Kidney (tissue), 14 donors: ENCODE measurements around the gene ANTXRL. TPM values are rescaled to one million over a fixed set of nuclear protein-coding genes. Genes with fewer than 3 reads are reported as not detected.
"Not testable (repeated sequence)": the region's sequence is repeated elsewhere in the genome, so short reads cannot be mapped to it uniquely, and the experiment has no call there.

Experiments used
- DNase-seq, 5 donors: peaks; one replicate each; pipeline ENCODE4 v3.0.0-alpha.2; 2013 to 2020
- FAIRE-seq: peaks from 2 replicates; lab custom pipeline; 2012; peaks lifted over from hg19 to GRCh38; lab: Jason Lieb, UNC
- H3K27ac ChIP-seq, 2 donors: one replicate each; pipeline ENCODE4 v1.7.0; 2013; ENCODE audit warnings: low read depth in 2 of 2, low read length in 2 of 2, inconsistent platforms in 1 of 2
- H3K27me3 ChIP-seq: one replicate; pipeline ENCODE4 v1.7.1; 2013; ENCODE audit warnings: low read length, inconsistent platforms; ENCODE audit not compliant: control insufficient read depth, insufficient read depth
- H3K36me3 ChIP-seq, 3 donors: one replicate each; pipeline versions ENCODE4 v1.7.0 to v1.7.1; 2013; ENCODE audit warnings: low read length in 3 of 3, control low read depth in 1 of 3, inconsistent platforms in 1 of 3; ENCODE audit not compliant: insufficient read depth in 3 of 3, control insufficient read depth in 2 of 3
- H3K4me1 ChIP-seq, 3 donors: one replicate each; pipeline versions ENCODE4 v1.7.0 to v1.7.1; 2013; ENCODE audit warnings: low read length in 3 of 3, inconsistent platforms in 1 of 3, low read depth in 1 of 3; ENCODE audit not compliant: control insufficient read depth in 2 of 3, insufficient read depth in 2 of 3
- H3K4me3 ChIP-seq, 3 donors: one replicate each; pipeline versions ENCODE4 v1.7.0 to v1.8.1; 2013; ENCODE audit warnings: low read length in 3 of 3, control low read depth in 1 of 3, inconsistent platforms in 1 of 3
- H3K9ac ChIP-seq, 3 donors: one replicate each; pipeline versions ENCODE4 v1.7.0 to v1.7.1; 2013; ENCODE audit warnings: low read length in 3 of 3, control low read depth in 1 of 3, inconsistent platforms in 1 of 3
- H3K9me3 ChIP-seq, 3 donors: one replicate each; pipeline versions ENCODE4 v1.7.0 to v1.7.1; 2013; ENCODE audit warnings: low read length in 3 of 3, control low read depth in 1 of 3, inconsistent platforms in 1 of 3; ENCODE audit not compliant: control insufficient read depth in 2 of 3, insufficient read depth in 1 of 3
- intact Hi-C: fragments of 100-400 bp; cut with DNase I; formaldehyde crosslinking; loops from one replicate; pipeline ENCODE4 v1.11.1; 2022
- polyA plus RNA-seq: library from polyadenylated mRNA; stranded (reverse); fragments of 350-450 nt; fragmentation: Illumina TruSeq; extraction: RNeasy Lipid Tissue Mini Kit (QIAGEN cat#74804); gene quantifications from one replicate; pipeline ENCODE4 v1.2.3, GENCODE V29; 2014; ENCODE audit warnings: low read depth, low replicate concordance; ENCODE audit not compliant: insufficient read depth
- total RNA-seq: library from RNA; stranded (reverse); fragmentation: NEBNext Ultra II Directional; extraction: Animal tissue kit (Norgen Biotek cat#: 25700); gene quantifications from one replicate; pipeline ENCODE4 v1.2.1, GENCODE V29; 2021
- TF ChIP-seq, protein P1 (sequence below): IDR thresholded peaks from 3 replicates; pipeline ENCODE4 v1.5.1; 2012; ENCODE audit warnings: mild to moderate bottlenecking, moderate library complexity, borderline replicate concordance; ENCODE audit not compliant: insufficient read depth; ENCODE audit errors: extremely low read depth
- donor health status: control.
- donor health status: control.
- donor health status: control.
- donor health status: control.
- donor health status: control.
- donor health status: DM: yes; HTN: yes; CAD: no.
- donor health status: Normal renal cell carcinoma (clear cell type).

Gene ANTXRL
- total and polyA plus RNA-seq, 2 donors from 2014 or later: 0.16 TPM; not detected in 1

GRCh38 chr10:46293832-46294640, 7.2 kb downstream of the ANTXRL start:
- DNase-seq (peak in 3 of 5 donors; percentile 16 to 68 (median 28)), FAIRE-seq (no peak)
- Histone ChIP-seq H3K27ac (no peak overlapping the region), H3K4me1 (no peaks in the 10 kb centered on the region), H3K4me3 (no peak overlapping the region), H3K36me3 (peaks cover 0 to 2% (median 0%) of the 10 kb centered on the region in 3 donors), H3K9ac (no peak overlapping the region), H3K9me3 (peaks cover 0 to 6% (median 0%) of the 10 kb centered on the region in 3 donors), H3K27me3 (peaks cover 2% of the 10 kb centered on the region)
- intact Hi-C loops: no loop called here
- TF ChIP-seq, protein P1, sequence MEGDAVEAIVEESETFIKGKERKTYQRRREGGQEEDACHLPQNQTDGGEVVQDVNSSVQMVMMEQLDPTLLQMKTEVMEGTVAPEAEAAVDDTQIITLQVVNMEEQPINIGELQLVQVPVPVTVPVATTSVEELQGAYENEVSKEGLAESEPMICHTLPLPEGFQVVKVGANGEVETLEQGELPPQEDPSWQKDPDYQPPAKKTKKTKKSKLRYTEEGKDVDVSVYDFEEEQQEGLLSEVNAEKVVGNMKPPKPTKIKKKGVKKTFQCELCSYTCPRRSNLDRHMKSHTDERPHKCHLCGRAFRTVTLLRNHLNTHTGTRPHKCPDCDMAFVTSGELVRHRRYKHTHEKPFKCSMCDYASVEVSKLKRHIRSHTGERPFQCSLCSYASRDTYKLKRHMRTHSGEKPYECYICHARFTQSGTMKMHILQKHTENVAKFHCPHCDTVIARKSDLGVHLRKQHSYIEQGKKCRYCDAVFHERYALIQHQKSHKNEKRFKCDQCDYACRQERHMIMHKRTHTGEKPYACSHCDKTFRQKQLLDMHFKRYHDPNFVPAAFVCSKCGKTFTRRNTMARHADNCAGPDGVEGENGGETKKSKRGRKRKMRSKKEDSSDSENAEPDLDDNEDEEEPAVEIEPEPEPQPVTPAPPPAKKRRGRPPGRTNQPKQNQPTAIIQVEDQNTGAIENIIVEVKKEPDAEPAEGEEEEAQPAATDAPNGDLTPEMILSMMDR: no peak

GRCh38 chr10:46294641-46295220, 7.9 kb downstream of the ANTXRL start:
- Histone ChIP-seq H3K4me1 (no peaks in the 10 kb centered on the region), H3K4me3 (no peak overlapping the region), H3K9me3 (peaks cover 0 to 6% (median 0%) of the 10 kb centered on the region in 3 donors), H3K9ac (no peak overlapping the region), H3K36me3 (peaks cover 0 to 2% (median 0%) of the 10 kb centered on the region in 3 donors), H3K27ac (no peak overlapping the region), H3K27me3 (peaks cover 2% of the 10 kb centered on the region)
- TF ChIP-seq, protein P1: no peak
- intact Hi-C loops: no loop called here
- FAIRE-seq (no peak), DNase-seq (no peak)

- H3K9me3 ChIP-seq, H3K36me3 ChIP-seq, H3K27me3 ChIP-seq, H3K4me3 ChIP-seq, intact Hi-C loops, DNase-seq, FAIRE-seq, H3K4me1 ChIP-seq, H3K9ac ChIP-seq, H3K27ac ChIP-seq: not testable (repeated sequence)
These were observed 8.7 kb downstream of the ANTXRL start for GRCh38 chr10:46295350-46296010.

- H3K36me3 ChIP-seq, FAIRE-seq, H3K4me1 ChIP-seq, H3K27me3 ChIP-seq, intact Hi-C loops, DNase-seq, H3K4me3 ChIP-seq, H3K9me3 ChIP-seq, H3K9ac ChIP-seq, H3K27ac ChIP-seq: not testable (repeated sequence)
These were observed 9.3 kb downstream of the ANTXRL start for GRCh38 chr10:46296086-46296485.
